ENCODE results near the gene NLRP10.
"Not testable (repeated sequence)": the region's sequence is repeated elsewhere in the genome, so short reads cannot be mapped to it uniquely, and the experiment has no call there.

The NLRP10 gene, protein sequence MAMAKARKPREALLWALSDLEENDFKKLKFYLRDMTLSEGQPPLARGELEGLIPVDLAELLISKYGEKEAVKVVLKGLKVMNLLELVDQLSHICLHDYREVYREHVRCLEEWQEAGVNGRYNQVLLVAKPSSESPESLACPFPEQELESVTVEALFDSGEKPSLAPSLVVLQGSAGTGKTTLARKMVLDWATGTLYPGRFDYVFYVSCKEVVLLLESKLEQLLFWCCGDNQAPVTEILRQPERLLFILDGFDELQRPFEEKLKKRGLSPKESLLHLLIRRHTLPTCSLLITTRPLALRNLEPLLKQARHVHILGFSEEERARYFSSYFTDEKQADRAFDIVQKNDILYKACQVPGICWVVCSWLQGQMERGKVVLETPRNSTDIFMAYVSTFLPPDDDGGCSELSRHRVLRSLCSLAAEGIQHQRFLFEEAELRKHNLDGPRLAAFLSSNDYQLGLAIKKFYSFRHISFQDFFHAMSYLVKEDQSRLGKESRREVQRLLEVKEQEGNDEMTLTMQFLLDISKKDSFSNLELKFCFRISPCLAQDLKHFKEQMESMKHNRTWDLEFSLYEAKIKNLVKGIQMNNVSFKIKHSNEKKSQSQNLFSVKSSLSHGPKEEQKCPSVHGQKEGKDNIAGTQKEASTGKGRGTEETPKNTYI

DNA sequence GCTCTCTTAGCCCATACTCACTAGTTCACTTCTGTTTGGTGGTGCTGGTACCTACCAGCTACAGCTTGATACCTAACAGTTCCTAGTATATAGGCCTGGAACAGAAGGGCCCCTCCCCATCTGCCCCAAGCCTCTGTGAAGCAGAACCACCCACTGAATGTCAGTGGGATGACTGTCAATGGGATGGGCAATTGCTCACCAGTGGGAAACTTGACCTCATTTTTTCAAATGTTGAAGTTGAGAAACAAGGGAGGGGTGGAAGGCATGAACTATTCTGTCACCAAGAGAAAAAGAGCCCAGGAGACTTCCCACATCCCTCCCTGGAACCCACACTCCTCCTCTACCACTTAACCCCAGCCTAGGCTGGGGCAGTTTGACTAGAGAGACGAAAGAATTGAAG, at the start of gene NLRP10:
NLRP10 (minus strand) TSS at position 62 of the 400 bp plus-strand sequence. CDS start 1,952 bp downstream, outside the sequence.
- DNase-seq (ENCODE audit: low spot score) = no peak

DNA sequence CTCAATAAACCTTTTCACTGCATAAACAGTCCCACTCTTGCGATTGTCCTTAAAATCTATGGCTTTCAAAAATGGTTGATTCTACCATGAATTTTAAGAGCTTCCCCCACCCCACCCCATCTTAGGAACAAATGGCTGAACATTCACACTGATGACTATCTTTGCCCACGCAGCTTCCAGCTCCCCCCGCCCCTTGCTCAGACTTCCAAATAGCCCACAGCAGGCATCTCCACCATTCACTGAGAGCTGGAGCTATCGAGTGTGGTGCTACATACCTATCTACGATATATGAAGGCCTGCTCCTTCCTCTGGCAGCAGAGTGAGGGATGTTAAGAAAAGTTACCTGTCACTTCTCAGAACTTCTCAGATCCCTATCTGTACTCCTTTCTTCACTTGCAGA, 48.6 kb upstream of the NLRP10 start:
- DNase-seq (ENCODE audit: low spot score) = no peak

DNA sequence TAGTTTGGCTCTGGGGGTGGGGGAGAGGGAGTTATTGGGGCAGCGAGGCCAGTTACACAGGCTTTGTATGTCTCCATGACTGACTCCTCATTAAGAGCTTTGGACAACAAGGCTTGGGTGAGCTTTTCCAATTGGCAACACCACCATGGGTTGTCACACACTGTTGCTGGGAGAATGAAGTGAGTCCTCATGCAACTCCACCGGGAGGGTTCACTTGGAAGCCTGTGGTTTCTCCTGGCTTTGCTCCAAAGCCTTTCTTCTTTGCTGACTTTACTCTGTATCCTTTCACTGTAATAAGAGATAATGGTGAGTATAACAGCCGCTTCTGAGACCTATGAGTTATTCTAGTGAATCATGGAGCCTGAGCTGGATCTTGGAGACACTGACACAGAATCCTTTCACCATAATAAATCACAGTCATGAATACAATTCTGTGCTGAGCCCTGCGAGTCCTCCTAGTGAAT, 46.8 kb upstream of the NLRP10 start:
- no peak for DNase-seq (ENCODE audit: low spot score)

DNA sequence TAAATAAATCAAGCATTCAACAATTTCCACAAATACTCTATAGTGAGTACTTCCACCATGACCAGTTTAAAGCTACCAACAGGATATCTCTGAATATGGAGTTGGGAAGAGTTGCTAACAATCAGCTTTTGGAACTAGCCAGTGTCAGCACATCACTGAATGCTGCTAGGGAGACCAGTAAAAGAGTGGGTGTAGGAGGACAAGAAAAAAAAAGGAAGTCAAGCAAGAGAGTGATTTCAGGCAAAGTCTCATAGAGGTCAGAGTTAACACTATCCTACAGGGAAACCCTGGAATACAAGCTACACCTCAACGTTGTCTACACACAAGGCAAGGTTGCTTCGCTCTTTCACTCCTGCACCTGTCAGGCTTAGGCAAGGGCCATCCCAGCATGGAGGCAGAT, 46.1 kb upstream of the NLRP10 start:
- no peak for DNase-seq (ENCODE audit: low spot score)

DNA sequence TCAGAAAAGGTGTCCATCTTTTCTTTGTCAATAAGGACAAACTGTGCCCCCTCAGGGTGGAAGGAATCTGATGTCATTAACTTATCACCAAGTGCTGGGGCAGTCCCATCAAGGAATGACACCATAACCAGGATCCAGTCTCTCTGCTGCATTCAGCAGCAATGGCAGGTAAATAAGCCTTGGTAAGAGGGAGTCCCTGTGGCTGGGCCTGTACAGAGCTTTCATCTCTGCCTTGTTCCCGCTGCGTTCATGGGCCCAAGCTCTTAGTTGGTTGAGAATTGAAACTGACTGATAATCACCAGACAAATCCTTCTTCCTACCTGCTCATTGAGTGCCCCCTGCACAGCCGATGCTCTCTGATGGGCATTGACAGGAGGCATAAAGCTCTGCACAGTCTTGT, 44.6 kb upstream of the NLRP10 start:
- DNase-seq (ENCODE audit: low spot score) = no peak

DNA sequence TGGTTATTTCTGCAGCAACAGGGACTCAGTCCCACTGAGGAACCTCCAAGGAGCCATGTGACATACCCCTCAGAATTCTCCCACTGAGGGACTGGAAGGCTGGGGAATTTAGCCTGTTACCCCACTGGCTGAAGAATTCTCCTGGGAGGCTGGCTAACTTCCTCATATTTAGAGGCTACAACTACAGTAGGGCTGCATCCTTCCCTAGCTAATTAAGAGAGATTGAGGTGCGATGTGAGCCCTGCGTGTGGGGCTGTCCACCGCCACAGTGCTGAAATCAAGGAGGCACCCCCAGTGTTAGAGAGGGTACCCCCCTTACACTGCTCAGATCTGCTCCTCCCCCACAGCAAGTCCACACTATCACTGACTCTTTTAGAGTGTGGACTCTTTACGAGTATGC, 43.0 kb upstream of the NLRP10 start:
- no peak for DNase-seq (ENCODE audit: low spot score)

DNA sequence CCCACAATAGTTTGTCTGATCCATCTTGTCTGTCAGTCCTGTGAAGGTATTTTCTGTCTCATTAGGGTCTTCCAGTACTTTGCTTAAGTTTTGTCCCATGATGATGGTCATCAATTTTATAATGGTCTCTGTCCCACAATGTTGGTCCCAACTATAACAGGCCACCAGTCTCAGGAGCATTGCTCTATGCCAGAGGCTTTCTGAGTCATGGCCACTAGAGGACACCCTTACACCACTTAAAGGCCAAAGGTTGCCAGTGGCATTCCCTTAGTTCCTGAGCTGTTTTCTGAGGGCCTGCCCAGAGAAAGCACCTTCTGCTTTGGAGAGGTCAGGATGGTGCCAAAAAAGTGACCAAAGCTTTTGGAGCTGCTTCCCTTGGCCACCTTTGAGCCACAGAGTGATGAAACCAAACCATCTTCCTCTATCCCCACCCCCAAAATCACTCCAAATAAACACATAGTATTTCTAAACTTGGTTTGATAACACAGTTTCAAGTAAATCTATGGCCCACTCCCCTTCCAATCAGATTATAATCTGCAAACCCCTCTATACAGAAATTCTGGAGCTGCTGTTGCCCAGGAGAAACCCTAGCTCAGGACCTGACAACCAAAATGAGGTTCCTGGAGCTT, 41.2 kb upstream of the NLRP10 start:
- DNase-seq (ENCODE audit: low spot score) = peak; percentile 46

DNA sequence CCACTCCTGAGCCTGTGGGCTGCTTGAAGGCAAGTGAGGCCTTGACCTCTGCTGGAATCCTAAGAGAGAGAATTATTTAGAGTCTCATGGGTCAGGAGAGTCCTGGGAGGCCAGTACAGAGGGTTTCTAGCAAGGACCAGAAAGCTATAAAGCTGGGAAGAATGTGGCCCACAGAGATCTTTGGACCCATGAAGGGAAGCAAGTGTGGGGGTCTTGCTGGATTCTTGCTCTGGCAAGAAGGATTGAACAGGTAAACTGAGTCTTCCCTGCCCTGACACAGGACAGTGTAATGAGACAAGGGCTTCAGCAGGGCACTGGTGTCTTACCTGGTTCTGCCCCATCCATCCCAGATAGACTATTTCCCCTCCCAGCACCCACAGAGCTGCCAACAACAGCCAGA, 40.3 kb upstream of the NLRP10 start:
- DNase-seq (ENCODE audit: low spot score) = no peak

DNA sequence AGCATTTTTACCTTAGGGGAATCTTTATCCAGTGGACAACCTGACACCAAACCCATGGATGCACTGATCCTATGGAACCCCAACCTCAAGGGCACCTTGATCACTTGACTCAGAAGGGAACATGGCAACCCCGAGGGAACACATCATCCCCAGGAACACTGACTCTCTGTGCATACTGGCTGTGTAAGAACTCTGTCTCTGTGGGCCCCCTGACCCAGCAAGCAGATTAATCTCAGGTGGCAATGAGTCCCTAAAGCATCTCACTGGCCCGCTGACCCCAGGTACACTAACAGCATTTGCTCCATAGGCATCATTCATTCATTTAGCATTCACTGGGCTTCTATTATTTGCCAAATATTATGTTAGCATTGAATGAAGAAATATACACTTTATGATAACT, 38.8 kb upstream of the NLRP10 start:
- no peak for DNase-seq (ENCODE audit: low spot score)

DNA sequence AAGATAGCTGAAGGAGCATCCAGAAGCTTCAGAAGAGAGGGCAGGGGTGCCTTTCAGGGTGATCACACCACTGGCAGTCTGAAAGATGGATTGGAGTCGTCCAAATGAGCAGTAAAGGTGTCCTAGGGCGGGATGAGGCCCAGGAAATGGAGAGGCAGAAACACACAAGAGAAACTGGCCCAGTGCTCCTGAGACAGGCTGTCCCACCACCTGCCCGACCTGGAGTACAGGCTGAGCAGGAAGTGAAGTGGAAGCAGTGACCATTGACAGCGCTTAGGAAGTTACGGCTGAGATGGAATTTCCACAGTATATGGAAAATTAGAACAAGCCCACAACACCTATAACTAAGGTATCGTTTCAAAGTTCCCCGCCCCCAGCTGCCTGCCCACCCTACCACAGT, 37.9 kb upstream of the NLRP10 start:
- no peak for DNase-seq (ENCODE audit: low spot score)

DNA sequence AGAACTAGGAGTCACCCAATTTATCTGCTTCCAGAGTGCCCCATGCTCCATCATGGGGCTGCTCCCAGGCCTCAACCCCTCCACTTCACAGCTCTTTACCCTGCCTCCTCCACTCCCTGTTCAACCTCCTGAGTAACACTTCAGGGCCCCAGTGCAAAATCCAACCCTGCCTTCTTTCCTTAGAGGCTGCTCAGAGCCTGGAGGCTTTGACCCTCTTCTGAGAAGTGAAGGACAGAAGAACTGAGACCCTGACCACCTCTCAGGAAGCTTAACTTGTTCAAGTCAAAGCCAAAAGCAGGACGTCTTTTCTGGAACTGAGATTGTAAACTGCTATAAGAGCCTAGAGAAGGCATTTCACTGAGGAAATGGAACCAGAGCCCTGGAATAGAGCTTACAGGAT, 37.4 kb upstream of the NLRP10 start:
- no peak for DNase-seq (ENCODE audit: low spot score)

DNA sequence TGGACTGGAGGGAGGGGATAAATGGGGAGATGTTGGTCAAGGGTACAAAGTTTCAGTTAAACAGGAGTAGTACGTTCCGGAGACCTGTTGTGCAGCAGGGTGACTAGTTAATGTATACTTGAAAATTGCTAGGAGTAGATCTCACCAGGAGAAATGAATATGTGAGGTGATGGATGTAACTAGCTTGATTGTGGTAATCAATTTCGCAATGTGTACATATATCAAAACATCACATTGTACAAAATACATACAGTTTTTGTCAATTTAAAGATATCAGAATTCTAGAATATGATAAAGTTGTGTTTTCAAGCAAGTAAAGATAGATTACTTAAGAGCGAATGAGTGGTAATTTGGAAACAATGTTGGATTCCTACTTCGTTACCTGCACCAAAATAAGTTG, 35.1 kb upstream of the NLRP10 start:
- DNase-seq (ENCODE audit: low spot score) = no peak

DNA sequence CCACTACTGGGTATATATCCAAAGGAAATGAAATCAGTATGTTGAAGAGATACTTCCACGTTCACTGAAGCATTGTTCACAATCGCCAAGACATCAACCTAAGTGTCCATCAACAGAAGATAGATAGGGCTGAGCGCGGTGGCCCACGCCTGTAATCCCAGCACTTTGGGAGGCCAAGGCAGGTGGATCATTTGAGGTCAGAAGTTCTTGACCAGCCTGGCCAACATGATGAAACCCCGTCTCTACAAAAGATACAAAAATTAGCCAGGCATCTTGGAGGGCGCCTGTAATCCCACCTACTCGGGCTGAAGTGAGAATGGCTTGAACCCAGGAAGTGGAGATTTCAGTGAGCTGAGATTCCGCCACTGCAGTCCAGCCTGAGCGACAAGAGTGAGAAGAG, 34.5 kb upstream of the NLRP10 start:
- DNase-seq (ENCODE audit: low spot score) = no peak

DNA sequence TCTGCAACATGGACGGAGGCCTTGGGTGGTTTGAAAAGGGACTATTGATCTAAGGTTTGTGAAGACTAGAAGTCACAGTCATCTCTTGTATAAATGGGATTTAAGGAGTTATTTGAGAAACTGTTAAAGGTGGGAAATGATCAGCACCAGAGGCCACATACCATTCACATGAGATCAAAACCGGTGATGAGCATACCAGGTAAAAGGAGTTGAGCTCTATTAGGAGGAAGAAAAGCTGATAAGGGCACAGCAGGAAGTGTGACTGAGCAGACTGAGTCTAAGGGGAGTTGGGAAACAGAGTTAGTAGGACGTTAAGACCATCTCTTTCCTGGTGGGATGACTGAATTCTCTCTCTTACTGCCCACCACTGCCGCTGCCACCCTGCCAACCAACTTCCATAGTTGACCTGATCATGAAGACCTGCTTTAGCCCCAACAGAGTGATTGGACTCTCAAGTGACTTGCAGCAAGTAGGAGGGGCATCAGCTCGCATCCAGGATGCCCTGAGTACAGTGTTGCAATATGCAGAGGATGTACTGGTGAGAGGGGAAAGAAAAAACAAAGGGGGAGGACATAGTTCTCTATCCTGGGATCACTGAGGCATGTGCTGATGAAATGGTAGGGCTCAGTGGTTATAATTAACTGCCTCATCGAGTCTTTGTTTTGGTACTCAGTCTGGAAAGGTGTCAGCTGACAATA, 29.5 kb upstream of the NLRP10 start:
- no peak for DNase-seq (ENCODE audit: low spot score)

DNA sequence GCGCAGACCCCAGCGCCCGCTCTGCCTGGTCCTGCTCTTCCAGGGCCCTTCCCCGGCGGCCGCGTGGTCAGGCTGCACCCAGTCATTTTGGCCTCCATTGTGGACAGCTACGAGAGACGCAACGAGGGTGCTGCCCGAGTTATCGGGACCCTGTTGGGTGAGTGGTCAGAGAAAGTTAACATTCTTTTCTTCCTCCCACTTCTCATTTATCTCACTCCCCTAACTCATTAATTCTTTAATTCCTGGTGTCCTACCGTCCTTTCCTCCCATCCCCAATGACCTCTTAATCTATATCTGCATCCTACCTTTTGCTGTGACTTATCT, 22.3 kb upstream of the NLRP10 start:
- DNase-seq (ENCODE audit: low spot score) = not testable (repeated sequence)

DNA sequence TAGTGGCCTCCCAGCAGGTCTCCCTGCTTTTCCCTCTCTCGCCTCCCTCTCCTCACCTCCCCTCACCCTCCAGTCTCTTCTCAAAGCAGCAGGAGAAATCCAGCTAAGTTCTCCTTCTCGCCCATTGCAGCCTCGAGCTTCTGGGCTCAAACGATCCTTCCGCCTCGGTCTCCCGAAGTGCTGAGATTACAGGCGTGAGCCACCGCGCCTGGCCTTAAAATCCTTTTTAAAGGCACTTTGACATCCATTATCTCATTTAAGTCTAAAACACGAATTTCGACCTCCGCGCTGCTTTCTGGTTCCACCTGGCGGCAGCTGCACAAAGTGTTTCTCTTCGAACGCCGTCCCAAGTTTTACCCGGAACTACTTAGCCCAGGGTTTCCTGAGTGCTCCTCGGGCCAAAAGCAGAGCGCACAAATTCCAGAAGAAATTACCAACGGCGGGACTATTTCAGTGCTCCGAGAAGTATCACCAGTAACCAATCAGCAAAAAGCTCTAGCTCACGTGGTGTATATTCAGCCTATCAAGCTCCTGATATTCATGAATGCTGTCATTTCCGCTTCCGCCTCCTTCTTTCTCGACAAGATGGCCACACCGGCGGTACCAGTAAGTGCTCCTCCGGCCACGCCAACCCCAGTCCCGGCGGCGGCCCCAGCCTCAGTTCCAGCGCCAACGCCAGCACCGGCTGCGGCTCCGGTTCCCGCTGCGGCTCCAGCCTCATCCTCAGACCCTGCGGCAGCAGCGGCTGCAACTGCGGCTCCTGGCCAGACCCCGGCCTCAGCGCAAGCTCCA, 21.7 kb upstream of the NLRP10 start, which contains the start of gene EIF3F:
EIF3F (plus strand) TSS at position 570 of the 792 bp plus-strand sequence; CDS start at position 586, 16 bp downstream.
- DNase-seq (ENCODE audit: low spot score) = peak; percentile 99

DNA sequence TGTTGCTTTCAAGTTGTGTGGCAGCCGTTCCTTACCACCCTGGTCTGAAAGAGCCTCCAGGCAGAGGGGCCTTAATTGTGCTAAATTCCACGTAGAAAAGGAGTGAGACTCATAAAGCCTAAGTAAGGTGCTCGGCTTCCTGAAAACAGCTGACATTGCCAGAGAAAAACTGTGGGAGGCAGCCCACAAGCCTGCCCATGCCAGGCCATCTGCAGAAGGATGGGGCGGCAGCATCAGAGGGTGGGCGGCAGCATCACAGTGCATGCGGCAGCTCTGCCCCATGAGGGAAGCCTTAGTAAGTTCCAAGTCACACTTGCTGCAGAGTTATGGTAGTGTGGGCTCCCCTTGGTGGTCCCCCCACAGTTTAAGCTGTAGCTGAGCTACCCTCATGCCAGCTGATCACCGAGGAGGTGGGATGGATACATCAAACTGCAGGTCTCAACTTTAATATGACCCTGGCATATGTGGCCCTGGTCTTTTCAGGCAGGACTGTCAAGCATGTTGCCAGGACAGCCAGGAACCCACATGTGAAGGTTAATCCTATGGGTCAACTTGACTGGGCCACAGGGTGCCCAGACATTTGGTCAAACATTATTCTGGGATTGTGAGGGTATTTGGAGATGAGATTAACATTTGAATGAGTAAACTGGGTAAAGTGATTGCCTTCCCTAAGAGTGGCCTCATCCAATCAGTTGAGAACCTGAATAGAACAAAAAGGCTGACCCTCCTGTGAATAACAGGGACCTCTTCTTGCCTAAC, 18.8 kb upstream of the NLRP10 start:
- DNase-seq (ENCODE audit: low spot score) = no peak

DNA sequence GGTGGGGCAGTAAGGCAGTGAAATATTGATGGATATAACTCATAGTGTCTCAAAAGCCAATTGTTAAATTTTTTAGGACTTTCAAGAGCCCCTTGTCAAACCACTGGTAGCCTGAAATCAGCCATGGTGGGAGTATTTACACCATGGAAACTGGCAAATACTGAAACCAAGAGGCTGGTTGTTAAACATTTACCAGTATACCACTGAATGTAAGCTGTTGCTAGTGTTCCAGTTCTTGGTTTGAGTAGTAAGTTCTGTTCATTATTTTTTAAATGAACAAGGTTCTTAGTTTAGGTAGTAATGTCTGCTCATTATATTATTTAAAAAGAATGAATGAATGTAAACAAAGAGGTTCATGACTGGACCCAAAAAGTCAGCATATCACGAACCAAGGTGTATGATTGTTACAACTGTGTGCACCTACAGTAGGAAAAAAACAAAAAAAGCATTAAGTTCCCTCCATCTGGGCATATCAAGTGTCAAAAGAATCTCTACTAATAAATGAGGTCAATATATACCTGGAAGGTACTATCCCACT, 17.4 kb upstream of the NLRP10 start:
- DNase-seq (ENCODE audit: low spot score) = no peak

DNA sequence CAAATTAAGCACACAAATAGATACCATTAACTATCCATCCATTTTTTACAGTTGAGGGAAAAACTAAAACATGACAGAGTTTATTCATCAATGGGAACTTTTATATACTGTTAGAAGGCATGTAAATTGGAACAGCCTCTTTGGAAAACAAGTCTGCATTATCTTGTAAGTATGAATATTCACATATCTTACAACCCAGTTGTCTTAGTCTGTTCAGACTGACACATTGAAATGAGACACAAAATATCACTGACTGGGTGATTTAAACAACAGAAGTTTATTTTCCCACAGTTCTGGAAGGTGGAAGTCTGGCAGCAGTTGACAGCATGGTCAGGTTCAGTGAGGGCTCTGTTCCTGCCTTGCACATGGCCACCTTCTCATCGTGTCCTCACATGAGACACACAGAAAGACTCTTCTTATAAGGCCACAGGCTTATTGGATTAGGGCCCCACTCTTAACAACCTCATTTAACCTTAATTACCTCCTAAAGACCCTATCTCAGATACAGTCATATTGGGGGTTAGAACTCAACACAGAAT, 16.4 kb upstream of the NLRP10 start:
- DNase-seq (ENCODE audit: low spot score) = no peak

DNA sequence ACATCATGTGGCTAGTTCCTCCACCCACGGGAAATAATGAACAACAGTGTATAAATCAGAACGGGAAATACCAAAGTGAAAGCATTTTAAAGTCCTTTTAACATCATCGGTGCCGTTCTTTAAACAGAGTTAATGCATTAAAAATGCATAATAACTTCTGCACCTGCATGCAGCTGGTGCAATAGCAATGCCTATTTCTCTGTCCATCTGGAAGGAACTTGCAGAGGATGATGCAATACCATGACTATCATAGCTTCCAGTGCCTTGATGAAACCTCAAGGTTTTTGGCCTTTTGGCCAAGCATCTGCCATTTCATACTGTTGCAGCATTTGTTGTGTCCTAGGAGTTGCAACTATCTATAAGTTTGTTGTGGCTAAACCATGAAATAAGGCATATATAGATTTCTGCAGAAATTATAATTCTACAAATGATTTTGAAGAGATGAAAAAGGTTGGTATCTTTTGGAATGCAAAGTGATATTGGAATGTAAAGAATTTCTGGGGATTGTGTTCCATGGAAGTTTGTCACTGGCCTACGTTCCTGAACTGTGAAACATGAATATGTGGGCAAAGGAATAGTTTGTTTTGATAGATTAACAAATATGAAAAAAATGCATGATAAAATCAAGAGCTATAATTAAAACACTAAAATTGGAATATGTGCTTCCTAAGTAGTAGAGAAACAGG, 12.1 kb upstream of the NLRP10 start:
- no peak for DNase-seq (ENCODE audit: low spot score)

Data from hematopoietic multipotent progenitor cell treated with erythropoietin and hydrocortisone succinate and interleukin-3 and kit ligand, for 17 days (in vitro differentiated cells).